ENCODE measurements around the gene PAIP2.
"Not testable (repeated sequence)": the region's sequence is repeated elsewhere in the genome, so short reads cannot be mapped to it uniquely, and the experiment has no call there.

PAIP2 gene

DNA sequence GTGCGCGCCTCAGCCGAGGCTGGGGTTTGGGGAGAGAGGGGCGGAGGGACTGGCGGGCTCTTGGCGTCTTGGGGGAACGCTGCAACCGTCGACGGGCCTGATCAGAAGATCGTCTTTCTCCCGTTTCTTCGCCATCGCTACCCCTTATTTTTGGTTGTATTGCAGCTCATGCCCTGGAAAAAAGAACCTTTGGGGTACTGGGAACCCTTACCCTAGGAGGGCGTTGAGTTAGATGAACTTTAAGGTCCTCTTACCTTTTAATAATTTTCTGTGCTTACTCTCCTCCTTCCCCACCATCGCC is 719 bp downstream of the PAIP2 start:
- Histone ChIP-seq H3K4me1 (ENCODE audit: insufficient read depth, low read length, severe bottlenecking) (peaks cover 40% of the 10 kb centered on the region), H3K4me3 (ENCODE audit: low read depth, low read length, poor library complexity, severe bottlenecking) (peak overlapping the region; percentile 89), H3K9me3 (ENCODE audit: low read length) (no peaks in the 10 kb centered on the region), H3K9ac (ENCODE audit: low read length) (peak overlapping the region; percentile 86), H3F3A (ENCODE audit: insufficient read depth, low read length) (0 out of 2 replicates have a peak, but pooled peaks cover 9% of the 10 kb centered on the region), H3K27ac (ENCODE audit: low read depth, low read length, poor library complexity, severe bottlenecking) (peak overlapping the region; percentile 91), H4K20me1 (ENCODE audit: insufficient read depth, low read length) (no peaks in the 10 kb centered on the region; the same call in 1 of the 2 replicates), H3K36me3 (ENCODE audit: insufficient read depth, low read length) (peaks cover 23% of the 10 kb centered on the region), H3K27me3 (ENCODE audit: insufficient read depth, low read length) (no peaks in the 10 kb centered on the region), H3K4me2 (ENCODE audit: low read length) (peak overlapping the region; percentile 94), H2AFZ (ENCODE audit: low read length) (no peak overlapping the region), H3K9me2 (ENCODE audit: low read depth, low read length) (no peaks in the 10 kb centered on the region), H3K79me2 (ENCODE audit: insufficient read depth, low read length) (peaks cover 50% of the 10 kb centered on the region)
- TF ChIP-seq EZH2 (IDR thresholded peaks at IDR 0.05; ENCODE audit: borderline replicate concordance, low read length) = no peak
- TF ChIP-seq CTCF (IDR thresholded peaks at IDR 0.05; ENCODE audit: low read length) = no peak

DNA sequence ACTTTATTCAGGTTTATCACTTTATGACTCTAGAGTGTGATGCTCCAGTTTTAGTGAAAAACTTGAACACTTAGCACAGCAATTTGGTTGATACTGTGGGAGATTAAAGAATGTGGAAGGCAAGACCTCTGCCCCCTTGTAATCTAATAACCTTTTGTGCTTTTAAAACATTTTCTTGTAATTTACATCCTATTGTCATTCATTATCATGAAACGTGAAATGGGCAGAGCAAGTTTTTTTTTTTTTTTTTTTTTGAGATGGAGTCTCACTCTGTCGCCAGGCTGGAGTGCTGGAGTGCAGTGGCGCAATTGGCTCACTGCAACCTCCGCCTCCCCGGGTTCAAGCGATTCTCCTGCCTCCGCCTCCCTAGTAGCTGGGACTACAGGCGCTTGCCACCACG is 1.8 kb downstream of the PAIP2 start:
- Histone ChIP-seq H3K9me2 (ENCODE audit: low read depth, low read length) (no peaks in the 10 kb centered on the region), H3K9ac (ENCODE audit: low read length) (peak overlapping the region; percentile 86), H2AFZ (ENCODE audit: low read length) (no peak overlapping the region), H3K79me2 (ENCODE audit: insufficient read depth, low read length) (peaks cover 61% of the 10 kb centered on the region), H3K36me3 (ENCODE audit: insufficient read depth, low read length) (peaks cover 23% of the 10 kb centered on the region), H3K4me3 (ENCODE audit: low read depth, low read length, poor library complexity, severe bottlenecking) (peak overlapping the region; percentile 89), H3K4me1 (ENCODE audit: insufficient read depth, low read length, severe bottlenecking) (peaks cover 40% of the 10 kb centered on the region), H4K20me1 (ENCODE audit: insufficient read depth, low read length) (no peaks in the 10 kb centered on the region; the same call in 1 of the 2 replicates), H3K27me3 (ENCODE audit: insufficient read depth, low read length) (no peaks in the 10 kb centered on the region), H3K9me3 (ENCODE audit: low read length) (no peaks in the 10 kb centered on the region), H3F3A (ENCODE audit: insufficient read depth, low read length) (0 out of 2 replicates have a peak, but pooled peaks cover 9% of the 10 kb centered on the region), H3K27ac (ENCODE audit: low read depth, low read length, poor library complexity, severe bottlenecking) (peak overlapping the region; percentile 91), H3K4me2 (ENCODE audit: low read length) (peak overlapping the region; percentile 94)
- TF ChIP-seq EZH2 (IDR thresholded peaks at IDR 0.05; ENCODE audit: borderline replicate concordance, low read length) (no peak), CTCF (IDR thresholded peaks at IDR 0.05; ENCODE audit: low read length) (no peak)

DNA sequence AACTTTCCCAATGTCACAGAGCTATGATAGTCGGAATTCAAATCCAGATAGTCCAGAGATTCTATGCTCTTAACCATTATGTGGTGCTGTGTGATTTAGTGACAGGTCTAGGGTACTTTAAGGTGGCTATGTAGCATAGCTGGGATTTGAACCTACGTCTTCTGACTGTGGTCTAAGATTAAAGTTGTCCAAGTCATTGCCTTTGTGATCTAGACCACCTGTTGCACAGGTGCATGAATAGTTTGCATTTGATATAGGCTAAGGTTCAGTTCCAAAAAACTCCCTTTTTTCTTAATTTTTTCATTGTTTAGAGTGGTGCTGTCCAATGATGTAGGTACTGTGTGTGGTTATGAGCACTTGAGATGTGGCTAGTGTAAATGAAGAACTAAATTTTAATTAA is 2.5 kb downstream of the PAIP2 start:
- no peaks in the 10 kb centered on the region for H3K9me2 ChIP-seq (ENCODE audit: low read depth, low read length)
- peaks cover 68% of the 10 kb centered on the region for H3K79me2 ChIP-seq (ENCODE audit: insufficient read depth, low read length)
- H3K4me1 ChIP-seq (ENCODE audit: insufficient read depth, low read length, severe bottlenecking) = peaks cover 40% of the 10 kb centered on the region
- peak overlapping the region; percentile 94; the same call in 1 of the 2 replicates for H3K4me2 ChIP-seq (ENCODE audit: low read length)
- no peak overlapping the region for H2AFZ ChIP-seq (ENCODE audit: low read length)
- no peaks in the 10 kb centered on the region for H3K27me3 ChIP-seq (ENCODE audit: insufficient read depth, low read length)
- TF ChIP-seq EZH2 (IDR thresholded peaks at IDR 0.05; ENCODE audit: borderline replicate concordance, low read length) = no peak
- TF ChIP-seq CTCF (IDR thresholded peaks at IDR 0.05; ENCODE audit: low read length) = no peak
- no peaks in the 10 kb centered on the region; the same call in 1 of the 2 replicates for H4K20me1 ChIP-seq (ENCODE audit: insufficient read depth, low read length)
- no peak overlapping the region for H3K9ac ChIP-seq (ENCODE audit: low read length)
- no peaks in the 10 kb centered on the region for H3K9me3 ChIP-seq (ENCODE audit: low read length)
- H3K36me3 ChIP-seq (ENCODE audit: insufficient read depth, low read length) = peaks cover 23% of the 10 kb centered on the region
- H3K27ac ChIP-seq (ENCODE audit: low read depth, low read length, poor library complexity, severe bottlenecking) = no peak overlapping the region
- H3F3A ChIP-seq (ENCODE audit: insufficient read depth, low read length) = 0 out of 2 replicates have a peak, but pooled peaks cover 3% of the 10 kb centered on the region
- H3K4me3 ChIP-seq (ENCODE audit: low read depth, low read length, poor library complexity, severe bottlenecking) = no peak overlapping the region

DNA sequence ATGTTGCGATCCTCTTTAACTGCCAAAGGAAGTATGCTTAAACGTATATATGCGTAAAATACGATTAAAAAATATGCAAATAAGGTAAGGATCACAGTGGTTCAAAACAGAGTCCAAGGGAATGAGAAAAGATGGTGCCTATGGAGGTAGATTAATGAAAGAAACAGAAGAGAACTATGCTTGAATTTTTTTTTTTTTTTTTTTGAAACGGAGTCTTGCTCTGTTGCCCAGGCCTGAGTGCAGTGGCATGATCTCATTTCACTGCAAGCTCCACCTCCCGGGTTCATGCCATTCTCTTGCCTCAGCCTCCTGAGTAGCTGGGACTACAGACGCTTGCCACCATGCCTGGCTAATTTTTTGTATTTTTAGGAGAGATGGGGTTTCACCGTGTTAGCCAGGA is 3.8 kb downstream of the PAIP2 start:
- not testable (repeated sequence) for H3K4me2 ChIP-seq (ENCODE audit: low read length); H4K20me1 ChIP-seq (ENCODE audit: insufficient read depth, low read length)

DNA sequence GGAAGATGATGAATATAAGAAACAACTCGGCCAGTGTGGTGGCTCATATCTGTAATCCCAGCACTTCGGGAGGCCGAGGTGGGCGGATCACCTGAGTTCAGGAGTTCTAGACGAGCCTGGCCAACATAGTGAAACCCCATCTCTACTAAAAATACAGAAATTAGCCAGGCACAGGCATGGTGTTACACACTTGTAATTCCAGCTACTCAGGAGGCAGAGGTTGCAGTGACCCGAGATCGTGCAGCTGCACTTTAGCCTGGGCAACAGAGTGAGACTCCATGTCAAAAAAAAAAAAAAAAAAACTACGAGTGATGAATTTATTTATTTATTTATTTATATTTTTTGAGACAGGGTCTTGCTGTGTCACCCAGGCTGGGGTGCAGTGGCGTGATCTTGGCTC is 6.2 kb downstream of the PAIP2 start:
- H3K4me3 ChIP-seq (ENCODE audit: low read depth, low read length, poor library complexity, severe bottlenecking); H4K20me1 ChIP-seq (ENCODE audit: insufficient read depth, low read length); H3K9ac ChIP-seq (ENCODE audit: low read length); H3K9me3 ChIP-seq (ENCODE audit: low read length); H3K9me2 ChIP-seq (ENCODE audit: low read depth, low read length); H3K27me3 ChIP-seq (ENCODE audit: insufficient read depth, low read length); H3F3A ChIP-seq (ENCODE audit: insufficient read depth, low read length); H3K27ac ChIP-seq (ENCODE audit: low read depth, low read length, poor library complexity, severe bottlenecking); H2AFZ ChIP-seq (ENCODE audit: low read length); H3K4me2 ChIP-seq (ENCODE audit: low read length): not testable (repeated sequence)
- Histone ChIP-seq H3K4me1 (ENCODE audit: insufficient read depth, low read length, severe bottlenecking) (peaks cover 20% of the 10 kb centered on the region), H3K36me3 (ENCODE audit: insufficient read depth, low read length) (peaks cover 36% of the 10 kb centered on the region), H3K79me2 (ENCODE audit: insufficient read depth, low read length) (peaks cover 99% of the 10 kb centered on the region)

More for the DNA sequence above, 3.8 kb downstream of the PAIP2 start:
- H3K4me3 ChIP-seq (ENCODE audit: low read depth, low read length, poor library complexity, severe bottlenecking); H3F3A ChIP-seq (ENCODE audit: insufficient read depth, low read length); H3K9ac ChIP-seq (ENCODE audit: low read length); H3K9me3 ChIP-seq (ENCODE audit: low read length); H2AFZ ChIP-seq (ENCODE audit: low read length); H3K9me2 ChIP-seq (ENCODE audit: low read depth, low read length); H3K27ac ChIP-seq (ENCODE audit: low read depth, low read length, poor library complexity, severe bottlenecking); H3K27me3 ChIP-seq (ENCODE audit: insufficient read depth, low read length): not testable (repeated sequence)
- Histone ChIP-seq H3K36me3 (ENCODE audit: insufficient read depth, low read length) (peaks cover 23% of the 10 kb centered on the region), H3K4me1 (ENCODE audit: insufficient read depth, low read length, severe bottlenecking) (peaks cover 35% of the 10 kb centered on the region), H3K79me2 (ENCODE audit: insufficient read depth, low read length) (peaks cover 81% of the 10 kb centered on the region)
